Endothelial cell of umbilical vein (primary cell): ENCODE data around the gene MBD6.

ENCODE experiments used
- EZH2 ChIP-seq: IDR thresholded peaks from 2 replicates; pipeline ENCODE4 v1.6.1; 2012; ENCODE audit warnings: borderline replicate concordance, low read depth, mild to moderate bottlenecking, moderate library complexity, low read length, inconsistent platforms; ENCODE audit not compliant: severe bottlenecking
- FOS ChIP-seq: IDR thresholded peaks from 2 replicates; pipeline ENCODE4 v1.6.1; 2011; ENCODE audit warnings: mild to moderate bottlenecking, low read length, moderate library complexity, borderline replicate concordance; ENCODE audit not compliant: insufficient read depth
- JUN ChIP-seq: IDR thresholded peaks from 2 replicates; pipeline ENCODE4 v1.6.1; 2011; ENCODE audit warnings: borderline replicate concordance, low read depth; ENCODE audit not compliant: insufficient read length, insufficient read depth
- POLR2A ChIP-seq: IDR thresholded peaks from 2 replicates; pipeline ENCODE4 v1.6.1; 2012; ENCODE audit warnings: low read depth, mild to moderate bottlenecking, control low read depth, low read length
- POLR2AphosphoS5 ChIP-seq: IDR thresholded peaks from 2 replicates; pipeline ENCODE4 v1.6.1; 2012; ENCODE audit warnings: low read depth, mild to moderate bottlenecking, control low read depth, low read length, moderate library complexity; ENCODE audit not compliant: insufficient read depth
- TF ChIP-seq, protein P1 (sequence below), 2 donors: IDR thresholded peaks; 1 replicate in 1 of 2; 2 replicates in 1 of 2; pipeline ENCODE4 v1.5.1; 2011; ENCODE audit warnings: low read length in 2 of 2, mild to moderate bottlenecking in 2 of 2, moderate library complexity in 2 of 2, control low read depth in 1 of 2, inconsistent platforms in 1 of 2, low read depth in 1 of 2; ENCODE audit not compliant: insufficient read depth in 1 of 2; ENCODE audit errors: extremely low read depth in 1 of 2

DNA sequence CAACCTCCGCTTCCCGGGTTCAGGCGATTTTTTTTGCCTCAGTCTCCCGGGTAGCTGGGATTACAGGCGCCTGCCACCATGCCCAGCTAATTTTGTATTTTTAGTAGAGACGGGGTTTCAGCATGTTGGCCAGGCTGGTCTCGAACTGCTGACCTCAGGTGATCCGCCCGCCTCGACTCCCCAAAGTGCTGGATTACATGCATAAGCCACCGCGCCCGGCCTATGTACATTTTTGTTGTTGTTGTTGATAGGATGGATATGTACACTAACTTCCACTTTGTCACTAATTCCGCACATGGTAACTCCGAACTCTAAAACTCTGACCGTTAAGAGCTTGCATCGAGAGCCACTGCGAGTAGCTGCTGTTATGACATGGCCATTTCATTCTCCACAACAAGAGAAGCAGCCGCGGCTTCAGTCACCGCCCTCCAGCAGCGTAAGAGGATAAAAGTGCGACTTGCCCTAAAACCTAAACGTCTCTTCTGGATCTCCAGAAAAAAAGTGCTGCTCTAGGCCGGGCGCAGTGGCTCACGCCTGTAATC lies 35.5 kb upstream of the MBD6 start:
- TF ChIP-seq, protein P1, sequence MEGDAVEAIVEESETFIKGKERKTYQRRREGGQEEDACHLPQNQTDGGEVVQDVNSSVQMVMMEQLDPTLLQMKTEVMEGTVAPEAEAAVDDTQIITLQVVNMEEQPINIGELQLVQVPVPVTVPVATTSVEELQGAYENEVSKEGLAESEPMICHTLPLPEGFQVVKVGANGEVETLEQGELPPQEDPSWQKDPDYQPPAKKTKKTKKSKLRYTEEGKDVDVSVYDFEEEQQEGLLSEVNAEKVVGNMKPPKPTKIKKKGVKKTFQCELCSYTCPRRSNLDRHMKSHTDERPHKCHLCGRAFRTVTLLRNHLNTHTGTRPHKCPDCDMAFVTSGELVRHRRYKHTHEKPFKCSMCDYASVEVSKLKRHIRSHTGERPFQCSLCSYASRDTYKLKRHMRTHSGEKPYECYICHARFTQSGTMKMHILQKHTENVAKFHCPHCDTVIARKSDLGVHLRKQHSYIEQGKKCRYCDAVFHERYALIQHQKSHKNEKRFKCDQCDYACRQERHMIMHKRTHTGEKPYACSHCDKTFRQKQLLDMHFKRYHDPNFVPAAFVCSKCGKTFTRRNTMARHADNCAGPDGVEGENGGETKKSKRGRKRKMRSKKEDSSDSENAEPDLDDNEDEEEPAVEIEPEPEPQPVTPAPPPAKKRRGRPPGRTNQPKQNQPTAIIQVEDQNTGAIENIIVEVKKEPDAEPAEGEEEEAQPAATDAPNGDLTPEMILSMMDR (IDR thresholded peaks at IDR 0.05; ENCODE audit: extremely low read depth in 1 of 2, insufficient read depth in 1 of 2, low read depth in 1 of 2, low read length in 2 of 2) = no peak
- TF ChIP-seq POLR2A (no peak), POLR2AphosphoS5 (no peak), EZH2 (no peak), JUN (no peak), FOS (no peak)
